HCT116 (cell line): ENCODE data around the gene ALDH9A1. TPM values are rescaled to one million over a fixed set of nuclear protein-coding genes. Genes with fewer than 3 reads are reported as not detected.

Experiments
- ATAC-seq: fragments of 200-7000 bp; cut with Tn5 transposase; 2 replicates; pipeline ENCODE4 v1.9.1; 2020; ENCODE audit warnings: mild to moderate bottlenecking, moderate library complexity
- BruUV-seq: library from RNA; stranded (reverse); fragments of 400-500 nt; replicated peaks from 2 replicates; lab custom pipeline; 2021; lab: Mats Ljungman, UMichigan
- CTCF ChIA-PET: fragments of 300-600 bp; sonication (Branson Sonifier 250); formaldehyde crosslinking; loops from one replicate; lab custom pipeline; 2021; ENCODE audit warnings: antibody characterized with exemption; lab: Charles Lee
- POLR2A ChIA-PET: fragments of 300-600, 350-600 bp; sonication (Branson Sonifier 250); formaldehyde crosslinking; loops from one replicate; lab custom pipeline; 2021; ENCODE audit warnings: antibody characterized with exemption; lab: Charles Lee
- RAD21 ChIA-PET, 2 experiments: fragments of 300-600 bp; sonication (Branson Sonifier 250); formaldehyde crosslinking; loops; one replicate each; lab custom pipeline; 2023; ENCODE audit warnings: low total read pairs in 2 of 2; ENCODE audit not compliant: uncharacterized antibody in 2 of 2, unreplicated experiment in 2 of 2, low non-redundant PET in 1 of 2; lab: Charles Lee
- DNase-seq: peaks from one replicate; pipeline ENCODE4 v3.0.0-alpha.2; 2010; ENCODE audit warnings: low read depth, low spot score
- H2AFZ ChIP-seq: fragments of 200-600 bp; shearing (Covaris generic), sonication (generic); 2 replicates; pipeline ENCODE4 v1.6.1; 2017; ENCODE audit warnings: low read depth, mixed run types, mixed read lengths, antibody characterized with exemption, low read length; ENCODE audit not compliant: poor library complexity, severe bottlenecking
- H3K27ac ChIP-seq: 2 replicates; pipeline ENCODE4 v1.5.1; 2012; ENCODE audit warnings: low read depth, low read length
- H3K27me3 ChIP-seq: fragments of 200-600 bp; sonication (generic); 2 replicates; pipeline ENCODE4 v1.6.1; 2016; ENCODE audit warnings: mixed run types, low read length, mixed read lengths; ENCODE audit not compliant: insufficient read depth
- H3K36me3 ChIP-seq, 2 experiments: fragments of 200-500 bp in 1 of 2; fragments of 200-600 bp in 1 of 2; sonication (Bioruptor generic) in 1 of 2; sonication (generic) in 1 of 2; 2 replicates each; pipeline versions ENCODE4 v1.5.1 to v1.6.1; 2014 to 2016; ENCODE audit warnings: low read length in 2 of 2, inconsistent platforms in 1 of 2, mixed read lengths in 1 of 2, mixed run types in 1 of 2; ENCODE audit not compliant: insufficient read depth in 2 of 2, control insufficient read depth in 1 of 2
- H3K4me1 ChIP-seq, 2 experiments: fragments of 200-600 bp in 1 of 2; sonication (generic) in 1 of 2; 2 replicates each; pipeline versions ENCODE4 v1.5.1 to v1.6.1; 2012 to 2017; ENCODE audit warnings: low read length in 2 of 2, inconsistent platforms in 1 of 2, mild to moderate bottlenecking in 1 of 2, mixed read lengths in 1 of 2, mixed run types in 1 of 2, moderate library complexity in 1 of 2; ENCODE audit not compliant: insufficient read depth in 2 of 2, control insufficient read depth in 1 of 2
- H3K4me2 ChIP-seq: fragments of 200-600 bp; sonication (generic); 2 replicates; pipeline ENCODE4 v1.6.1; 2017; ENCODE audit warnings: mixed run types, low read length, mixed read lengths
- H3K4me3 ChIP-seq, 2 experiments: fragments of 200-600 bp in 1 of 2; sonication (generic) in 1 of 2; replicated peaks in 1 of 2; 2 replicates each; pipeline ENCODE4 v1.5.1; 2011 to 2016; ENCODE audit warnings: low read length in 2 of 2, control low read depth in 1 of 2, low read depth in 1 of 2, mild to moderate bottlenecking in 1 of 2, mixed read lengths in 1 of 2, mixed run types in 1 of 2
- H3K79me2 ChIP-seq: fragments of 200-600 bp; sonication (generic); 2 replicates; pipeline ENCODE4 v1.6.1; 2017; ENCODE audit warnings: mild to moderate bottlenecking, mixed run types, low read length, moderate library complexity, mixed read lengths; ENCODE audit not compliant: insufficient read depth
- H3K9ac ChIP-seq: fragments of 200-600 bp; sonication (generic); 2 replicates; pipeline ENCODE4 v1.6.1; 2016; ENCODE audit warnings: low read length, mixed read lengths
- H3K9me2 ChIP-seq: fragments of 200-600 bp; sonication (generic), shearing (Covaris generic); 2 replicates; pipeline ENCODE4 v1.6.1; 2017; ENCODE audit warnings: mixed run types, mild to moderate bottlenecking, moderate library complexity; ENCODE audit not compliant: insufficient read depth
- H3K9me3 ChIP-seq, 2 experiments: fragments of 200-500 bp in 1 of 2; fragments of 200-600 bp in 1 of 2; sonication (Bioruptor generic) in 1 of 2; sonication (generic) in 1 of 2; 2 replicates each; pipeline ENCODE4 v1.6.1; 2014 to 2017; ENCODE audit warnings: low read length in 2 of 2, mixed read lengths in 2 of 2, inconsistent platforms in 1 of 2, low read depth in 1 of 2, mild to moderate bottlenecking in 1 of 2, mixed run types in 1 of 2, moderate library complexity in 1 of 2; ENCODE audit not compliant: control insufficient read depth in 1 of 2, insufficient read depth in 1 of 2
- H4K20me1 ChIP-seq: fragments of 200-600 bp; sonication (generic), shearing (Covaris generic); 2 replicates; pipeline ENCODE4 v1.6.1; 2017; ENCODE audit warnings: mixed run types, mild to moderate bottlenecking, moderate library complexity; ENCODE audit not compliant: insufficient read depth
- CBX3 ChIP-seq: IDR thresholded peaks from 2 replicates; pipeline ENCODE4 v1.6.1; 2012; ENCODE audit warnings: low read depth
- CEBPB ChIP-seq: IDR thresholded peaks from 2 replicates; pipeline ENCODE4 v1.6.1; 2012; ENCODE audit warnings: low read depth
- EGR1 ChIP-seq: IDR thresholded peaks from 2 replicates; pipeline ENCODE4 v1.6.1; 2012; ENCODE audit warnings: low read depth
- EZH2 ChIP-seq: fragments of 200-600 bp; sonication (generic); IDR thresholded peaks from 2 replicates; pipeline ENCODE4 v1.6.1; 2017; ENCODE audit warnings: antibody characterized with exemption, mixed run types
- EZH2phosphoT487 ChIP-seq: fragments of 200-600 bp; IDR thresholded peaks from 2 replicates; pipeline ENCODE4 v1.6.1; 2018; ENCODE audit warnings: antibody characterized with exemption, borderline replicate concordance
- FOSL1 ChIP-seq: IDR thresholded peaks from 2 replicates; pipeline ENCODE4 v1.6.1; 2012; ENCODE audit warnings: low read depth
- JUND ChIP-seq: IDR thresholded peaks from 2 replicates; pipeline ENCODE4 v1.6.1; 2012
- POLR2A ChIP-seq: IDR thresholded peaks from 2 replicates; pipeline ENCODE4 v1.7.0; 2011; ENCODE audit warnings: borderline replicate concordance; ENCODE audit not compliant: insufficient read depth, insufficient read length; ENCODE audit errors: extremely low read depth
- POLR2AphosphoS5 ChIP-seq: IDR thresholded peaks from 2 replicates; pipeline ENCODE4 v1.6.1; 2011; ENCODE audit warnings: mild to moderate bottlenecking, low read depth, low read length, moderate library complexity
- RAD21 ChIP-seq: IDR thresholded peaks from 2 replicates; pipeline ENCODE4 v1.6.1; 2012; ENCODE audit warnings: low read depth, mild to moderate bottlenecking
- SIN3A ChIP-seq: IDR thresholded peaks from 2 replicates; pipeline ENCODE4 v1.6.1; 2012; ENCODE audit warnings: low read depth
- SP1 ChIP-seq: IDR thresholded peaks from 2 replicates; pipeline ENCODE4 v1.6.1; 2012; ENCODE audit warnings: low read depth
- YY1 ChIP-seq: IDR thresholded peaks from 2 replicates; pipeline ENCODE4 v1.6.1; 2011; ENCODE audit warnings: low read length, low read depth, moderate library complexity, mild to moderate bottlenecking; ENCODE audit not compliant: insufficient replicate concordance; ENCODE audit errors: extremely low read depth
- ZFX ChIP-seq: fragments of 450-650 bp; IDR thresholded peaks from 2 replicates; pipeline ENCODE4 v1.6.1; 2017
- ZNF274 ChIP-seq: fragments of 200-500 bp; sonication (Bioruptor generic); IDR thresholded peaks from 2 replicates; pipeline ENCODE4 v1.6.1; 2014; ENCODE audit warnings: mild to moderate bottlenecking, low read depth, low read length, inconsistent platforms
- intact Hi-C: fragments of 100-400 bp; cut with micrococcal nuclease; formaldehyde crosslinking; loops from 2 replicates; pipeline ENCODE4 v1.10.0; 2022
- total RNA-seq: library from RNA; stranded (reverse); gene quantifications from one replicate; pipeline ENCODE4 v1.2.1, GENCODE V29; 2021; ENCODE audit not compliant: unreplicated experiment
- TF ChIP-seq, protein P1 (sequence below): IDR thresholded peaks from 2 replicates; pipeline ENCODE4 v1.6.1; 2012
- TF ChIP-seq, protein P2 (sequence below), 3 experiments: fragments of 200-600 bp in 1 of 3; sonication (generic) in 1 of 3; IDR thresholded peaks in 2 of 3; conservative IDR thresholded peaks in 1 of 3; 2 replicates each; pipeline ENCODE4 v1.5.1; 2012 to 2017; ENCODE audit warnings: low read depth in 2 of 3, low read length in 2 of 3, antibody characterized with exemption in 1 of 3, borderline replicate concordance in 1 of 3, control low read depth in 1 of 3, mild to moderate bottlenecking in 1 of 3, mixed read lengths in 1 of 3, mixed run types in 1 of 3, moderate library complexity in 1 of 3; ENCODE audit not compliant: insufficient read depth in 1 of 3
- TF ChIP-seq, protein P3 (sequence below): IDR thresholded peaks from 2 replicates; pipeline ENCODE4 v1.6.1; 2012
- TF ChIP-seq, protein P4 (sequence below): IDR thresholded peaks from 2 replicates; pipeline ENCODE4 v1.6.1; 2011; ENCODE audit warnings: mild to moderate bottlenecking, low read length, moderate library complexity; ENCODE audit not compliant: insufficient replicate concordance; ENCODE audit errors: extremely low read depth
- TF ChIP-seq, protein P5 (sequence below): IDR thresholded peaks from 2 replicates; pipeline ENCODE4 v1.6.1; 2012; ENCODE audit warnings: low read depth

The ALDH9A1 gene
- total RNA-seq, 1 experiment from 2014 or later = 46.0 TPM

DNA sequence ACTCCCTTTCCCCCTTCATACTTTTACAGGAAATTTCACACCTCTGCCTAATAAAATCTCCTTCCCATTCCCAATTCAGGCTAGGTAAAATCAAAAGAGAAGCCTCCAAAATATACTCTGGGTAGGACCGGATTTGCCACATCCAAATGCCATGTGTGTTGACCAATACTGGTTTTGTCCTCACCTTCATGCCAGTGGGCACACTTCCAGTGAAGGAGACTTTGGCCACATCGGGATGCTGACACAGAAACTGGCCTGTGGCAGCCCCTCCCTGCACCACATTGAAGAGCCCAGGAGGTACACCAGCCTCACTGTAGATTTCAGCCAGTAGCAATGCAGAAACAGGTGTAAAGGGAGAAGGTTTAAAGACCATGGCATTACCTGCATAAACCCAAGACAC, 18.1 kb downstream of the ALDH9A1 start:
- CTCF ChIA-PET = no interaction called here
- ATAC-seq = no peak
- Histone ChIP-seq H3K9me3 (no peaks in the 10 kb centered on the region), H3K4me3 (no peak overlapping the region), H3K4me1 (no peaks in the 10 kb centered on the region), H2AFZ (no peak overlapping the region), H3K4me2 (no peak overlapping the region), H3K27me3 (no peaks in the 10 kb centered on the region), H3K27ac (no peak overlapping the region), H4K20me1 (no peaks in the 10 kb centered on the region), H3K9me2 (no peaks in the 10 kb centered on the region), H3K79me2 (peaks cover 8% of the 10 kb centered on the region; the same call in 1 of the 2 replicates), H3K36me3 (peaks cover 13 to 23% of the 10 kb centered on the region in 2 experiments; a peak in 3 of 4 replicates), H3K9ac (no peak overlapping the region)
- no peak for DNase-seq
- TF ChIP-seq, protein P1, sequence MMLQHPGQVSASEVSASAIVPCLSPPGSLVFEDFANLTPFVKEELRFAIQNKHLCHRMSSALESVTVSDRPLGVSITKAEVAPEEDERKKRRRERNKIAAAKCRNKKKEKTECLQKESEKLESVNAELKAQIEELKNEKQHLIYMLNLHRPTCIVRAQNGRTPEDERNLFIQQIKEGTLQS = no peak
- no peak for TF ChIP-seq YY1
- TF ChIP-seq POLR2A = no peak
- no peak for TF ChIP-seq JUND
- no peak for TF ChIP-seq CBX3
- no peak for TF ChIP-seq EZH2phosphoT487
- no peak for TF ChIP-seq ZNF274
- TF ChIP-seq SP1 = no peak
- TF ChIP-seq, protein P2, sequence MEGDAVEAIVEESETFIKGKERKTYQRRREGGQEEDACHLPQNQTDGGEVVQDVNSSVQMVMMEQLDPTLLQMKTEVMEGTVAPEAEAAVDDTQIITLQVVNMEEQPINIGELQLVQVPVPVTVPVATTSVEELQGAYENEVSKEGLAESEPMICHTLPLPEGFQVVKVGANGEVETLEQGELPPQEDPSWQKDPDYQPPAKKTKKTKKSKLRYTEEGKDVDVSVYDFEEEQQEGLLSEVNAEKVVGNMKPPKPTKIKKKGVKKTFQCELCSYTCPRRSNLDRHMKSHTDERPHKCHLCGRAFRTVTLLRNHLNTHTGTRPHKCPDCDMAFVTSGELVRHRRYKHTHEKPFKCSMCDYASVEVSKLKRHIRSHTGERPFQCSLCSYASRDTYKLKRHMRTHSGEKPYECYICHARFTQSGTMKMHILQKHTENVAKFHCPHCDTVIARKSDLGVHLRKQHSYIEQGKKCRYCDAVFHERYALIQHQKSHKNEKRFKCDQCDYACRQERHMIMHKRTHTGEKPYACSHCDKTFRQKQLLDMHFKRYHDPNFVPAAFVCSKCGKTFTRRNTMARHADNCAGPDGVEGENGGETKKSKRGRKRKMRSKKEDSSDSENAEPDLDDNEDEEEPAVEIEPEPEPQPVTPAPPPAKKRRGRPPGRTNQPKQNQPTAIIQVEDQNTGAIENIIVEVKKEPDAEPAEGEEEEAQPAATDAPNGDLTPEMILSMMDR (IDR thresholded peaks at IDR 0.05 in 2 of 3, conservative IDR thresholded peaks at IDR 0.05 in 1 of 3; ENCODE audit: borderline replicate concordance in 1 of 3, insufficient read depth in 1 of 3, low read depth in 2 of 3, low read length in 2 of 3) = no peak
- no peak for TF ChIP-seq EGR1
- no peak for TF ChIP-seq FOSL1
- no peak for TF ChIP-seq POLR2AphosphoS5
- TF ChIP-seq, protein P3, sequence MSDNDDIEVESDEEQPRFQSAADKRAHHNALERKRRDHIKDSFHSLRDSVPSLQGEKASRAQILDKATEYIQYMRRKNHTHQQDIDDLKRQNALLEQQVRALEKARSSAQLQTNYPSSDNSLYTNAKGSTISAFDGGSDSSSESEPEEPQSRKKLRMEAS = no peak
- TF ChIP-seq, protein P4, sequence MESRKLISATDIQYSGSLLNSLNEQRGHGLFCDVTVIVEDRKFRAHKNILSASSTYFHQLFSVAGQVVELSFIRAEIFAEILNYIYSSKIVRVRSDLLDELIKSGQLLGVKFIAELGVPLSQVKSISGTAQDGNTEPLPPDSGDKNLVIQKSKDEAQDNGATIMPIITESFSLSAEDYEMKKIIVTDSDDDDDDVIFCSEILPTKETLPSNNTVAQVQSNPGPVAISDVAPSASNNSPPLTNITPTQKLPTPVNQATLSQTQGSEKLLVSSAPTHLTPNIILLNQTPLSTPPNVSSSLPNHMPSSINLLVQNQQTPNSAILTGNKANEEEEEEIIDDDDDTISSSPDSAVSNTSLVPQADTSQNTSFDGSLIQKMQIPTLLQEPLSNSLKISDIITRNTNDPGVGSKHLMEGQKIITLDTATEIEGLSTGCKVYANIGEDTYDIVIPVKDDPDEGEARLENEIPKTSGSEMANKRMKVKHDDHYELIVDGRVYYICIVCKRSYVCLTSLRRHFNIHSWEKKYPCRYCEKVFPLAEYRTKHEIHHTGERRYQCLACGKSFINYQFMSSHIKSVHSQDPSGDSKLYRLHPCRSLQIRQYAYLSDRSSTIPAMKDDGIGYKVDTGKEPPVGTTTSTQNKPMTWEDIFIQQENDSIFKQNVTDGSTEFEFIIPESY = no peak
- TF ChIP-seq SIN3A = no peak
- no peak for TF ChIP-seq CEBPB
- TF ChIP-seq RAD21 = no peak
- TF ChIP-seq, protein P5, sequence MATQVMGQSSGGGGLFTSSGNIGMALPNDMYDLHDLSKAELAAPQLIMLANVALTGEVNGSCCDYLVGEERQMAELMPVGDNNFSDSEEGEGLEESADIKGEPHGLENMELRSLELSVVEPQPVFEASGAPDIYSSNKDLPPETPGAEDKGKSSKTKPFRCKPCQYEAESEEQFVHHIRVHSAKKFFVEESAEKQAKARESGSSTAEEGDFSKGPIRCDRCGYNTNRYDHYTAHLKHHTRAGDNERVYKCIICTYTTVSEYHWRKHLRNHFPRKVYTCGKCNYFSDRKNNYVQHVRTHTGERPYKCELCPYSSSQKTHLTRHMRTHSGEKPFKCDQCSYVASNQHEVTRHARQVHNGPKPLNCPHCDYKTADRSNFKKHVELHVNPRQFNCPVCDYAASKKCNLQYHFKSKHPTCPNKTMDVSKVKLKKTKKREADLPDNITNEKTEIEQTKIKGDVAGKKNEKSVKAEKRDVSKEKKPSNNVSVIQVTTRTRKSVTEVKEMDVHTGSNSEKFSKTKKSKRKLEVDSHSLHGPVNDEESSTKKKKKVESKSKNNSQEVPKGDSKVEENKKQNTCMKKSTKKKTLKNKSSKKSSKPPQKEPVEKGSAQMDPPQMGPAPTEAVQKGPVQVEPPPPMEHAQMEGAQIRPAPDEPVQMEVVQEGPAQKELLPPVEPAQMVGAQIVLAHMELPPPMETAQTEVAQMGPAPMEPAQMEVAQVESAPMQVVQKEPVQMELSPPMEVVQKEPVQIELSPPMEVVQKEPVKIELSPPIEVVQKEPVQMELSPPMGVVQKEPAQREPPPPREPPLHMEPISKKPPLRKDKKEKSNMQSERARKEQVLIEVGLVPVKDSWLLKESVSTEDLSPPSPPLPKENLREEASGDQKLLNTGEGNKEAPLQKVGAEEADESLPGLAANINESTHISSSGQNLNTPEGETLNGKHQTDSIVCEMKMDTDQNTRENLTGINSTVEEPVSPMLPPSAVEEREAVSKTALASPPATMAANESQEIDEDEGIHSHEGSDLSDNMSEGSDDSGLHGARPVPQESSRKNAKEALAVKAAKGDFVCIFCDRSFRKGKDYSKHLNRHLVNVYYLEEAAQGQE = no peak
- no peak for TF ChIP-seq EZH2
- no peak for TF ChIP-seq ZFX
- intact Hi-C loops = no loop called here
- RAD21 ChIA-PET = no interaction called here
- TSS peak; percentile 9 for BruUV-seq
- POLR2A ChIA-PET = no interaction called here
